Measurements from ENCODE around the gene TMEM253. TPM values are rescaled to one million over a fixed set of nuclear protein-coding genes. Genes with fewer than 3 reads are reported as not detected.
A peak's percentile ranks its signal among the peaks of the same experiment; 100 is the strongest.

The TMEM253 gene
- total RNA-seq, 1 donor: not detected

- DNase-seq (ENCODE audit: insufficient read length, low spot score, missing footprints): peak; percentile 88
- peaks cover 15% of the 10 kb centered on the region for H3K36me3 ChIP-seq (ENCODE audit: insufficient read depth, low read length)
- no peaks in the 10 kb centered on the region for H3K27me3 ChIP-seq (ENCODE audit: insufficient read depth, low read length)
- no peaks in the 10 kb centered on the region for H3K9me3 ChIP-seq (ENCODE audit: low read depth, low read length)
- H3K4me1 ChIP-seq (ENCODE audit: insufficient read depth, low read length): peaks cover 35% of the 10 kb centered on the region
- peak overlapping the region; percentile 92 for H3K4me2 ChIP-seq (ENCODE audit: insufficient read depth, low read length)
- H3K4me3 ChIP-seq (ENCODE audit: insufficient read depth, low read length): peak overlapping the region; percentile 76
- peak overlapping the region; percentile 63 for H3K27ac ChIP-seq (ENCODE audit: low read depth, low read length)
- TF ChIP-seq, protein P1, sequence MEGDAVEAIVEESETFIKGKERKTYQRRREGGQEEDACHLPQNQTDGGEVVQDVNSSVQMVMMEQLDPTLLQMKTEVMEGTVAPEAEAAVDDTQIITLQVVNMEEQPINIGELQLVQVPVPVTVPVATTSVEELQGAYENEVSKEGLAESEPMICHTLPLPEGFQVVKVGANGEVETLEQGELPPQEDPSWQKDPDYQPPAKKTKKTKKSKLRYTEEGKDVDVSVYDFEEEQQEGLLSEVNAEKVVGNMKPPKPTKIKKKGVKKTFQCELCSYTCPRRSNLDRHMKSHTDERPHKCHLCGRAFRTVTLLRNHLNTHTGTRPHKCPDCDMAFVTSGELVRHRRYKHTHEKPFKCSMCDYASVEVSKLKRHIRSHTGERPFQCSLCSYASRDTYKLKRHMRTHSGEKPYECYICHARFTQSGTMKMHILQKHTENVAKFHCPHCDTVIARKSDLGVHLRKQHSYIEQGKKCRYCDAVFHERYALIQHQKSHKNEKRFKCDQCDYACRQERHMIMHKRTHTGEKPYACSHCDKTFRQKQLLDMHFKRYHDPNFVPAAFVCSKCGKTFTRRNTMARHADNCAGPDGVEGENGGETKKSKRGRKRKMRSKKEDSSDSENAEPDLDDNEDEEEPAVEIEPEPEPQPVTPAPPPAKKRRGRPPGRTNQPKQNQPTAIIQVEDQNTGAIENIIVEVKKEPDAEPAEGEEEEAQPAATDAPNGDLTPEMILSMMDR (IDR thresholded peaks at IDR 0.05; ENCODE audit: extremely low read depth, low read depth, low read length): no peak
- H3K79me2 ChIP-seq (ENCODE audit: insufficient read depth, low read length): peaks cover 17% of the 10 kb centered on the region
- peak overlapping the region; percentile 87 for H2AFZ ChIP-seq (ENCODE audit: low read length)
- H4K20me1 ChIP-seq (ENCODE audit: insufficient read depth, low read length): peaks cover 15% of the 10 kb centered on the region
Observed at GRCh38 chr14:21069388-21070082, 31.3 kb upstream of the TMEM253 start.

DNA sequence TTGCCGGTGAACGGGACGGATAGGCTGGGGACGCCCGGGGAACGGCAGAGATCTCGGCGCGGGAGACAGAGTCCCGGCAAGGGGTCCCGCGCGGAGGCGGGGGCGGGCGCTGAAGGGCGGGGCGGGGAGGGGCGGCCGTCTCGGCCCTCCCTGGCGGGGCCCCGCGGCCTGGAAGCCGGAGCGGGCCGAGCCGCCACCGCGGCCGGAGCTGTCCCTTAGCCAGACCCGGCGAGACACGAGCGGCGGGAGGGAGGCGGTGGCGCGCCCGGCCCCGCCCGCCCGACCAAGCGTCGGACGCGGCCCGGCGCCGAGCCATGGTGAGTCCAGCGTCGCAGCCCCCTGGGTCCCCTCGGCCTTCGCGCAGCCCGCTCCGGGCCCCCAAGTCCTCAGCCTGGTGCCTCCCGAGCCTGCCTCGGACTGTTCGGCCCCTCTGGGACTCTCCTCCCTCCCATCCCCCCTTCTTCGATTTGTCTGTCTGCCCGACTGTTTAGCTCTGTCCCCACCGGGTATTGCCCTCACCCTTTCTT, 30.7 kb upstream of the TMEM253 start, which contains the start of gene ARHGEF40:
Gene ARHGEF40, plus strand, starts transcription at position 222 of the 527 bp plus-strand sequence. Its CDS starts 93 bp downstream, at position 315.
- TF ChIP-seq, protein P1 (IDR thresholded peaks at IDR 0.05; ENCODE audit: extremely low read depth, low read depth, low read length): no peak
- H3K4me3 ChIP-seq (ENCODE audit: insufficient read depth, low read length): peak within 1 kb of the TSS; percentile 76
- peak within 1 kb of the TSS; percentile 87 for H2AFZ ChIP-seq (ENCODE audit: low read length)
- peaks cover 20% of the 10 kb centered on the region for H3K36me3 ChIP-seq (ENCODE audit: insufficient read depth, low read length)
- H3K4me2 ChIP-seq (ENCODE audit: insufficient read depth, low read length): peak within 1 kb of the TSS; percentile 93
- H3K4me1 ChIP-seq (ENCODE audit: insufficient read depth, low read length): peaks cover 35% of the 10 kb centered on the region
- peak; percentile 92 for DNase-seq (ENCODE audit: insufficient read length, low spot score, missing footprints)
- no peaks in the 10 kb centered on the region for H3K27me3 ChIP-seq (ENCODE audit: insufficient read depth, low read length)
- peak within 1 kb of the TSS; percentile 91 for H3K27ac ChIP-seq (ENCODE audit: low read depth, low read length)
- peaks cover 17% of the 10 kb centered on the region for H3K79me2 ChIP-seq (ENCODE audit: insufficient read depth, low read length)
- peaks cover 19% of the 10 kb centered on the region for H4K20me1 ChIP-seq (ENCODE audit: insufficient read depth, low read length)
- H3K9me3 ChIP-seq (ENCODE audit: low read depth, low read length): no peaks in the 10 kb centered on the region

GRCh38 chr14:21070610-21071224, 30.1 kb upstream of the TMEM253 start:
- H3K4me1 ChIP-seq (ENCODE audit: insufficient read depth, low read length): peaks cover 35% of the 10 kb centered on the region
- peak overlapping the region; percentile 91 for H3K27ac ChIP-seq (ENCODE audit: low read depth, low read length)

More at GRCh38 chr14:21070610-21071224, 30.1 kb upstream of the TMEM253 start:
- H3K27me3 ChIP-seq (ENCODE audit: insufficient read depth, low read length): no peaks in the 10 kb centered on the region
- DNase-seq (ENCODE audit: insufficient read length, low spot score, missing footprints): peak; percentile 96
- peaks cover 19% of the 10 kb centered on the region for H4K20me1 ChIP-seq (ENCODE audit: insufficient read depth, low read length)
- H3K9me3 ChIP-seq (ENCODE audit: low read depth, low read length): no peaks in the 10 kb centered on the region
- H3K4me2 ChIP-seq (ENCODE audit: insufficient read depth, low read length): peak overlapping the region; percentile 93
- peaks cover 24% of the 10 kb centered on the region for H3K36me3 ChIP-seq (ENCODE audit: insufficient read depth, low read length)
- peak overlapping the region; percentile 76 for H3K4me3 ChIP-seq (ENCODE audit: insufficient read depth, low read length)
- H2AFZ ChIP-seq (ENCODE audit: low read length): peak overlapping the region; percentile 48
- TF ChIP-seq, protein P1 (IDR thresholded peaks at IDR 0.05; ENCODE audit: extremely low read depth, low read depth, low read length): no peak
- peaks cover 17% of the 10 kb centered on the region for H3K79me2 ChIP-seq (ENCODE audit: insufficient read depth, low read length)
